HK-2 (cell line): ENCODE results near the gene NUMA1.

Experiments
- DNase-seq: peaks from one replicate; pipeline ENCODE4 v3.0.0-alpha.2; 2018; ENCODE audit not compliant: unreplicated experiment

NUMA1 gene

DNA sequence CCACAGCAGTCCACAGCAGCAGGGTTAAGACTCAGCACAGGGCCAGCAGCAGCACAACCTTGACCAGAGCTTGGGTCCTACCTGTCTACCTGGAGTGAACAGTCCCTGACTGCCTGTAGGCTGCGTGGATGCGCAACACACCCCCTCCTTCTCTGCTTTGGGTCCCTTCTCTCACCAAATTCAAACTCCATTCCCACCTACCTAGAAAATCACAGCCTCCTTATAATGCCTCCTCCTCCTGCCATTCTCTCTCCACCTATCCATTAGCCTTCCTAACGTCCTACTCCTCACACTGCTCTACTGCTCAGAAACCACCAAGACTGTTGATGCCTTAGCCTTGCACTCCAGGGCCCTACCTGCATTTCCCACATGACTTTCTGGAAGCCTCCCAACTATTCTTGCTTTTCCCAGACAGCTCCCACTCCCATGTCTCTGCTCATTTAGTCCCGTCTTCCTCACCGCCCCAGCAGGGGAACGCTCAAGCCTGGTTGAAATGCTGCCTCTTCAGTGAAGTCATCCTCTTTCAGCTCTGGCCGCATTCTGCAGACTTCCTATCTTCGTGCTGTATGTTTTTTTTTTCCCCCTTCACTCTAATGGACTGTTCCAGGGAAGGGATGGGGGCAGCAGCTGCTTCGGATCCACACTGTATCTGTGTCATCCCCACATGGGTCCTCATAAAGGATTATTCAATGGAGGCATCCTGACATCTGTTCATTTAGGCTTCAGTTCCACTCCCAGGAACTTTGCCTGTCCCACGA is 78.3 kb downstream of the NUMA1 start:
- DNase-seq, result no peak

DNA sequence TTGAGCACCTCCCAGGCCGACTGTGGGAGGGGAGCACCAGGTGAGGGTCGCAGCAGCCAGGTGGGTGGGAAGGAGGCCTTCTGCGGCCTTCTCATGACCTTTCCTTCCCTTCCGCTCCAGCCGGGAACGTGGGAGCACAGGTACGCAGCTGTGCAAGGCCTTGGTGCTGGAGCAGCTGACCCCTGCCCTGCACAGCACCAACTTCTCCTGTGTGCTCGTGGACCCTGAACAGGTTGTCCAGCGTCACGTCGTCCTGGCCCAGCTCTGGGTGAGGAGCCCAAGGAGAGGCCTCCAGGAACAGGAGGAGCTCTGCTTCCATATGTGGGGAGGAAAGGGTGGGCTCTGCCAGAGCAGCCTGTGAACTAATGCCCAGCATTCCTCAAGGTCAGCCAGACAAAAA is 79.1 kb downstream of the NUMA1 start:
- no peak for DNase-seq

- no peak for DNase-seq
Measured at GRCh38 chr11:72000202-72000867, 80.0 kb downstream of the NUMA1 start.

GRCh38 chr11:71999798-72000197 is 80.5 kb downstream of the NUMA1 start:
- no peak for DNase-seq

GRCh38 chr11:71999362-71999761 is 81.0 kb downstream of the NUMA1 start:
- no peak for DNase-seq

DNA sequence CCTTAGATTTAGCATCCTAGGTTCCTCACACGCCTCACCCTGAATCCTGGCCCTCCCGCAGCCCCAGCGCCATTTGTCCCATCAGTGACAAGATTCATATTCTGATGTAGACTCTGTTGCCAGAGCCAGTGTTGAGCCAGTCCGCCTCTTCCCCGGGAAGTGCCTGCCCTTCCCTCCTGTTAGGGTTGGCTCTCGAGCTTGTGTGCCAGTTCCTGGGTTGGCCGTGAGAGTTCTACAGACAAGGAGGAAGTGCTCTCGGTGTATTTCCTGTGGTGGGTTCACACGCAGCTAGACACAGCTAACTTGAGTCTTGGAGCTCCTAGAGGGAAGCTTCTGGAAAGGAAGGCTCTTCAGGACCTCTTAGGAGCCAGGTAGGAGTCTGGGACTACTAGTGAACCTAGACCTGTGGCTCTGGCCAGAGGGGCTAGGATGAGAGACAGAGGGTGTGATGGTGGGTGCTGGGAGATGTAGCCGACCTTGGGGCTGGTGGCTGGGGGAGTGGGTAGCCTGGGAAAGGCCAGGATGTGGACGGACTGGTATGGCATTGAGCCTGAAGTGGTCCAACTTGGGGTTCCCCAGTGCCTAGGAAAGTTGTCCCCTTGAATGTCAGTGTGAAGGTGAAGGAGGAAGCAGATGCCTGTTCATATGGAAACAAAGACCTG is 81.6 kb downstream of the NUMA1 start, which contains the start of gene IL18BP:
TSS of gene IL18BP (plus strand) at position 261 of the 662 bp plus-strand sequence. CDS start 1,076 bp downstream, outside the sequence.
- no peak for DNase-seq

- no peak for DNase-seq
Measured at GRCh38 chr11:71998061-71998460, 82.3 kb downstream of the NUMA1 start.

- no peak for DNase-seq
Measured at GRCh38 chr11:71997594-71997993, 82.7 kb downstream of the NUMA1 start.

- DNase-seq, result no peak
Measured at GRCh38 chr11:71996946-71997345, 83.4 kb downstream of the NUMA1 start.

DNA sequence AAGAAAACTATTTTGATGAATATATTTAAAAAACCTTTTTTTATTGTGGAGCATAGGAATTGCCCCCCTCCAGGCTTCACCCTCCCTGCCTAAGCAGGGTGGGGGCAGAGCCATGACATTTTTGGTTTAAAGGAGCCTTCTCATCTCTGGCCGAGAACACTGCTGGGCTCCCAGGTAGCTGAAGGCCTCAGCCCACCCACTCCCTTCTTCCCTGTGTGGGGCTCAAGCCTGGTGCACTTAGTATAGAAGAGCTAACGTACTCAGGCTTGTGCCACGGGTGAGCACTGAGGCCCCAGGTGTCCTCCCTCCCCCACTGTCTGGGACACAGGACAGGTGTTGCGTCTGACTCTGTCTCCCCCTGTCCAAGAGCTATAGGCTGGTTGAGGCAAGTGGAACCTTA is 83.8 kb downstream of the NUMA1 start:
- DNase-seq, result no peak

DNA sequence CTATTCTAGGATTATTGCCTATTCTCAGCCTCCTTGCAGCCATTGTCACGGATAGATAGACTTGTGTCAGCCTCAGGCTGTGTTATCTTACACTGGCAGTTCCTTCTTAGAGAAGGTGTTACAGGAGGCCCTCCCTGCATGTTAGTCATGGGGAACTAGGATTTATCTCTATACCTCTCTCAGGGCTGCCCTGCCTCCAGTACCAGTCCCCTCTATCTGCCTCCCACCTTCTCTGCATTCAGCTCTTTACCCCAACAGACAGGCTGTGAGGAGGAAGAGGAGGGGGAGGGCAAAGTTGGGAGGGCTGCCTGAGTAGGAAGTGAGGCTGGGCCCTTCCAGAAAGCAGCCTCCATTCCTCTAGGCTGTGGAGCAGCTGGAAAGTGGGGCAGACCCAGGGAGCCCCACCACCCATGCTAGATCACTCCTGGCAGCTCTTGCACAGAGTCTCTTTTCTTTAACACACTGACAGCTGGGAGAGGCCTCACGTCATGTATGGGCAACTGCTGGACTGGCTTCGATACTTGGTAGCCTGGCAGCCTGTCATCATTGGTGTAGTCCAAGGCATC is 84.5 kb downstream of the NUMA1 start:
- DNase-seq, result no peak

- DNase-seq, result no peak
Measured at GRCh38 chr11:71994786-71995185, 85.6 kb downstream of the NUMA1 start.

GRCh38 chr11:71992136-71992730 is 88.1 kb downstream of the NUMA1 start:
- no peak for DNase-seq

GRCh38 chr11:71991494-71991893 is 88.8 kb downstream of the NUMA1 start:
- DNase-seq, result no peak

DNA sequence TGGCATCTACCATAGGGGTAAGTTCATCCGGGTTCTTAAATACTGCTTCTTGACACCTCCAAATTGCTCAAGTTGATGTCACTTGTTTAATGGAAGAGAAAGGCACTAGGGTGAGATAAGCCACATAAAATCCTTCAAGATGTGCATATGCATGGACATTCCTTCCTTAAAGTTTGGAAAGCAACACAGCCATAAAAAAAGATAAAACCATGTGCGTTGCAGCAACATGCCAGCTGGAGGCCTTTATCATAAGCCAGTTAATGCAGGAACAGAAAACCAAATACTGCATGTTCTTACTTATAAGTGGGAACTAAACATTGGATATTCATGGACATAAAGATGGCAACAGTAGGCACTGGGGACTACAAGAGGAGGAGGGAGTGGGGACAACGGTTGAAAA is 89.6 kb downstream of the NUMA1 start:
- DNase-seq, result no peak

DNA sequence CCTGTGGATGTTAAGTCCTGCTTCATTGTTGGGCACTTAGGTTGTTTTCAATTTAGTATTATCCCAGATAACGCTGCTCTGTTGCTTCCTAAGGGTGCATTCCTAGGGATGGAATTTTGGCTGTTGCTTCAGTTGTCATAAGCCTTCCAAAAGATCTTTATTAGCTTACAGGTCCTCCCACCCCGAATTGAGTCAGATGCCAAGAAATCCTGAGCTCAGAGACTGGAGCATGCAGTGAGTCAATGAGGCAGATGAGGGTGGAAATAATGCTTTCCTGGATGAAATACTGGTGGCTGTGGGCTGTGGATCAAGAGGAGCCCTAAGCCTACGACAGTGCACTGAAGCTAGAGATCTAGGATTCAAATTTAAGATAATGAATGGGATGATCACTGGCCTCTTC is 92.3 kb downstream of the NUMA1 start:
- no peak for DNase-seq

GRCh38 chr11:71987521-71987920 is 92.8 kb downstream of the NUMA1 start:
- no peak for DNase-seq

- DNase-seq, result no peak
Measured at GRCh38 chr11:71986131-71986530, 94.2 kb downstream of the NUMA1 start.

GRCh38 chr11:71979602-71980001 is 100.7 kb downstream of the NUMA1 start:
- no peak for DNase-seq

DNA sequence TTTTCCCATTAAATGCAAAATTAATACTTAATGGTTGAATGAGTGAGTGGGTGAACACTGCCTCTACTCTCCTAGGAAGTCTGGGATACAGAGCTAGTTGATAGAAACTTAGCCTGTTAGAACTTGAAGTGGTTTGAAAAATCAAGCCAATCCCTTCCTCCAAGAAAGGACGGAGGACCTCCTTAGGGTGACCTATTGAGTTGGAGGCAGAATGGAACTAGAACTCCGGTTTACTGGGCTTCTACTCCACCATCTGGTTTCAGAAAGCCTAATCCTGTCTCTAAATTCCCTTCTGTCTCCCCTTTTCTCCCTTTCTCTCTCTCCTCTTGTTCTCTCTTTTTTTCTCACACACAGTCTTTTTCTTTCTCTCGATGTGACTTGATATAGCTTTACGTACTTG is 101.2 kb downstream of the NUMA1 start:
- no peak for DNase-seq

DNA sequence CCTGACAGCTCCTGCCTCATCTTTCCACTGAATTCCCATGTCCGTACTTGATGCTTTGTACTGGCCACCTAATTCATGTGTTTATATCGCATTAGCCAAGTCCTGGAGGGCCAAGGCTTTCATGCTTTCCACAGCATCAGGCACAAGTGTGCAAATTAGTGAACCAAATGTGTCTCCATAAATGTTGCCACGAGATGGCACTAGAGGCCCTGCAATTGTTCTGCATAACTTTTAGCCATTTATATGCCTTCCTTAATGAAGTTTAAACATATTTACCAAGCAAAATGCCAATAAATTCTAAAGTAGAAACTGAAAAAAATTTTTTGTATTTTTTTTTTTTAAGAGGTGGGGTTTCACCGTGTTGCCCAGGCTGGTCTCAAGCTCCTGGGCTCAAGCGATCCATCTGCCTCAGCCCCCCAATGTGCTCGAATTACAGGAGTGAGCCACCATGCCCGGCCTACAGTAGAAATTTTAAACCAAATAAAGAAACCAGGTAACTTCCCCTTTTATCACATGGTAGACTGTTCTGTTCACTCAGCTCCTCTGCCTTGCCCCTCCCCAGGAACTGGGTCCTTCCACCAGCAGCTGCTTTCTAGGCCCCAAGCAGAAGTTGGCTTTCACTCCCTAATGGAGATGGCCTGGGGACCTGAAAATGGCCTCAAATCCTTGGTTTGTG is 102.5 kb downstream of the NUMA1 start:
- DNase-seq, result no peak

DNA sequence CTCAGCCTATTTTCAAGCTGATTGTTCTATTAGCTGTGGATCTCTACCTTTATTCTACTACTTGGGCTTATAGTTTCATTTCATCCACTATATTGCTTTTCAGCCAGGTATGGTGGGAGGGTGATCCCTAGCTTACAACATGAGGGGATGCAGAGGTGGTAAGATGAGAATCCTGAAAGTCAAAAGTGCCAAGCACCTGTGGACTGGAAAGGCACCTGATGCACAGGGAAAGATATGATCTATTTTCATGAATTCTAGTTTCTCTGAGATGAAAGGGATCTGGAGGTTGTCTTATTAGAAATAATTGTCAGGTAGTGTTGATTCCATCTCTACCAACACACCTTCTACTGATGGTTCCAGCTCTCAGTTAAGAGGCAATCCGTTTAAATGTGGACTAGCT is 103.3 kb downstream of the NUMA1 start:
- no peak for DNase-seq
